Endometrium (tissue), 2 donors: ENCODE measurements around the gene ZBTB25.
"Not testable (repeated sequence)": the region's sequence is repeated elsewhere in the genome, so short reads cannot be mapped to it uniquely, and the experiment has no call there.

Experiments used
- FAIRE-seq: peaks from 2 replicates; lab custom pipeline; 2012; peaks lifted over from hg19 to GRCh38; lab: Jason Lieb, UNC
- donor health status: control.
- donor health status: control.

The ZBTB25 gene, protein sequence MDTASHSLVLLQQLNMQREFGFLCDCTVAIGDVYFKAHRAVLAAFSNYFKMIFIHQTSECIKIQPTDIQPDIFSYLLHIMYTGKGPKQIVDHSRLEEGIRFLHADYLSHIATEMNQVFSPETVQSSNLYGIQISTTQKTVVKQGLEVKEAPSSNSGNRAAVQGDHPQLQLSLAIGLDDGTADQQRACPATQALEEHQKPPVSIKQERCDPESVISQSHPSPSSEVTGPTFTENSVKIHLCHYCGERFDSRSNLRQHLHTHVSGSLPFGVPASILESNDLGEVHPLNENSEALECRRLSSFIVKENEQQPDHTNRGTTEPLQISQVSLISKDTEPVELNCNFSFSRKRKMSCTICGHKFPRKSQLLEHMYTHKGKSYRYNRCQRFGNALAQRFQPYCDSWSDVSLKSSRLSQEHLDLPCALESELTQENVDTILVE

DNA sequence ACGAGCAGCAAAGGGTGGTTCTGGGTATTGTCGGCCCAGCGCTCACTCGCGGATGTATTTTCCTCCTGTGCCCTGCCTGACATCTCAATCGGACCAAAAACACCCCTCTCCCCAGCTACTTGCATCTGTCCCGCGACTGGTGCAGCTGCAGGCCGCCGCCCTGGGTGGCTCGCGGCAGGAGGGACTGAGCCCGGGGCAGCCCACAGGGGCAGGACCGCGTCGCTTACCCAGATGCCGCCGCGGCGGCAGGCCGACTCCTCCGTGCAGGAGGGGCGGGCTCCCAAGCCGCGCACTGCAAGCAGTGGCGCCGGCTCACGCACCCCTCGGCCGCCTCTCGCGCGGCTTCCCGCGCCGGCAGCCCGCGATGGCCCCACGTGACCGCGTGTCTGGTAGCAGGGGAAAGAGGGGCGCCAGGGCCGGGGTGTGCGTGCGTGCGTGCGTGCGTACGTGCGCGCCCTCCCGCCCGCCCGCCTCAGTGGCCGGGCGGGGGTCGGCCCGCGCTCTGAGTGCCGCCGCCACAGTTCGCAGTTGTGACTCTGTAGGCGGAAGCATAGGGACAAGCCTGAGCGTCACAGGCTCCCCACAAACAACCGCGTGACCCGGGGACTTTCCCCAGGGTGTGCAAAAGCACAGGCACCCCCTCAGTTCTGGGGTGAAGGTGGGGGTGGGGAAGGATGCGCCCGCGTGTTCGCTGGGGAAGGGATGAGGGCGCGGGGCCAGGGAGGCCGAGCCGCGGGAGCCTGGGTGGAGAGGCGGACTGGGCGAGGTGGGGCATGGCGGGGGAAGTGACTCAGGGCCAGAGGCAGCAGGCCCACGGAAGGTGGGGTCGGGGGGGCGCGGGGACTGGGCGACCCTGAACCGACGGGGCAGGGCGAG is at the start of gene ZBTB25:
Gene ZBTB25 (minus strand): TSS at position 405 of the 876 bp plus-strand sequence. CDS start 13,305 bp downstream, outside the sequence.
- FAIRE-seq, result no peak

DNA sequence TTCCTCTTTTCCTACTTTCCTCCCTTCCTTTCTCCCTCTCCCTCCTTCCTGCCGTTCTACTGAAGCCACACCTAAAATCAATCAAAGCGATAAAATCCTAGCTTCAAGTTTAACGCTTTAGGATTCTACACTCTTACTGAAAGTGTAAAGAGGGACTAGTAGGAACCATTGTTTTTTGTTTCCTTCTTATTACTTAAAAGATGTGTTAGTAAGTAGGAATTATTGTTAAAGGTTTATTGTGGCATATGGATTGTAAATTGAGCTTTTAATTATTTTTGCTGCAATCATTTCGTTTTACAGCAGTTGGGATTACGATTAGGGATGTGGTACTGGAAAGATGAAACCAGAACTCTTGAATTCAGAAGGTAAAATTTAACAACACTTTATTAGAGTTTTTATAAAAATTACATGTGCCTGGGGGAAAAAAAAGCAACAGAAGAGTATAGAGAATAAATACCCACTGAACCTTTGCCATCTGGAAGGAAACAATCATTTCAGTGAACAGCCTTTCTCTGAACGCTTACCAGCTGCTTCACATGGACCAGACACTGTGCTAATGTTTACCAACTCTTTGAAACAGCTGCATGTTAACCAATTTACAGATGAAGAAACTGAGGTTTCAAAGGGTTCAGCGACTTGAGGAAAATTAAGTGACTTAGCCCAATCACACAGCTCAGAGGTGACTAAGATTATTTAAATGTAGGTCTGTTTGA is 47.1 kb upstream of the ZBTB25 start:
- FAIRE-seq, result no peak

DNA sequence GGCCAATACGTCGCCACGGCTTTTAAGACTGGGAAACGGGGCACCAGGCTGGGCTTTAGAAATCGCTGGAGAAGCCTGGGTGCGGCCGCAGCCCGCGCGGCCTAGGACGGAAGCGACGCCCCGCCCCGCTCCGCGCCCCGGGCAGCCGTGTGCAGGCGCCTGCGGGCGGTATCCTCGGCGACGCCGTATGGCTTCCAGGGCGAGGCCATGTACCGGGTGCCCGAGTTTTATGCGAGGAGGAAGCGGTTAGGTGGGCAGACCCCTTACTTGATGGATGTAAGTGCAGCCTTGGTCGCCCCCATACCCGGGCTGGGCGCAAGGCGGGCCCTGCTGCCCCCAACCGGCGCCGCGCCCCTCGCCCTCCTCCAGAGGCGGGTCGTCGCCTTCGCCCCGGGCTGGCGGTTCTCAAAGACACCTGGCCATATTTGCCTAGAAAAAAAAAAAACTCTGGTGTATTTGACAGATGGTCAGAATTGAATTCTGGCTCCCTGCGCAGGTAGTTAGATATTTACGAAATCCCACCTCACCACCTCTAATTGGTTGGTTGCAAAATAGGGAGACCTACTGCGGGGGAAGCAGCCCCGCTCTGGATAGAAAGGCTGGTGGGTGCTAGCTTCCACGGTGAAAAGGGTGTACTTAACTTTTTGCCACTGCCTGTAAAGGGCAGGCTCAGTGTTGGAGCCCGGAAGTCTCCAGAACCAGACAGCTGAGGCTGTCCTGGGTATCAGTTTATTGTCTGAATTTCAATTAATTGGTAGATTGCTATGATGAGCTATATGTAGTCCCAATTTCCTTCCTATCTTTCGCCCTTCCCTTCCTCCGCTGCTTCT is 46.4 kb upstream of the ZBTB25 start, which contains the start of gene PPP1R36:
Gene PPP1R36 (plus strand): TSS at position 171 of the 830 bp plus-strand sequence. CDS start 37 bp downstream, at position 208.
- no peak for FAIRE-seq

DNA sequence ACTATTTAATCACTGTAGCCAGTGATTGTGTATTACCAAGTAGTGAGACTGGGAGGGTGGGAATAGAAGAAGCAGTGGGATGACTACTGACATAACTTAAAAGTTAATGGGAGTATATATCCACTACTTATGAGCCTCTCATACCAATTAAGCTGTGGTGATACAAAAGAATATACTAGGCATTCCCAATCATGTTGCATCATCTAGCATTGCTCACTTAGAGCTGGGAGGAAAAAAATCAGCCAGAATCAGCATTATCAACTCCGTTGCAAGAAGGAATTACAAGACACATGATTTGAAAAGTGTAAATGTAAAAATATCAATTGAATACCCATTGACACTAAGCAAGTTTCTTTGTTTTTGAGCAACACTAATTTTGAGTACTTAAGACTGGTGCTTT is 45.4 kb upstream of the ZBTB25 start:
- FAIRE-seq, result no peak

DNA sequence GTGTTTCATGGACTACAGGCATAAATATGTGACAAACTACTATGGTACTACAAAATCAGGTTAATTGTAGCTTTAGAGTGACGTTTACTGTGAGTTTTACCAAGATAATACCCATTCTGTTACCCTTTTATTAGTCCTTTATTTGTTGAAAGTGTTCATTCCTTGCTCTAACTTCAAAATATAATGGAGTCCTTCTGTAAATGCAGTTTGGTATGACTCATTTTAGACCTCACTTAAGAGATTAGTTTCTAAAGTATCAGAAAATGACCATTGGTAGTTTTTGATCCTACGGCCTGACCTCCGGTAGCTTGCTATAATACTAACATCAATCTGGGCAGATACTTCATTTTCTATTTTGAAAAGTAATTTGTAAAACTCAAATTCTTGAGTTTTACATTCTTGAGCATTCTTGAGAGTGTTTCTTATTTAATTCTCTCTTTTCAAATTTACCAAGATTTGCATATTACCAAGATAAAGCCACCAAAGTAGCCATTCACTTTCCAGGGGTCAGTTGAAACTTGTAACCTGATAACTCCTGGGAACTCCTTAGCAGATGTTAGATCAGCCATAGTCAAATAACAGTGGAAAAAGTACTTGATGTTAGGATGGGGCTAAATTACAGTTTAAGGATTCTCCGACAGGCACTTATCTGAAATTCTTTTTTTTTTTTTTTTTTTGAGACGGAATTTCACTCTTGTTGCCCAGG is 41.1 kb upstream of the ZBTB25 start:
- FAIRE-seq, result no peak

DNA sequence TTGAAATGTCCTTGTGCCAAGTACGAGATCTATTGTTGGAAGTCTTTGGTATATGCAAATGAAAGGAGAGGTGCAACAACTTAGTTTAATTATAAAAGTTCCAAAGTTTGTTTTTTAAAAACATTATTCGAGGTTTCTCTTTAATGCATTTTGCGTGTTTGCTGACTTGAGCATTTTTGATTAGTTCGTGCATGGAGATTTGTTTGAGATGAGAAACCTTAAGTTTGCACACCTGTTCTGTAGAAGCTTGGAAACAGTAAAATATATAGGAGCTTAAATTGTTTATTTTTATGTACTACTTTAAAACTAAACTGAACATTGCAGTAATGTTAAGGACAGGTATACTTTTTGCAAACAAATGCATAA is 39.2 kb upstream of the ZBTB25 start:
- FAIRE-seq, result no peak

DNA sequence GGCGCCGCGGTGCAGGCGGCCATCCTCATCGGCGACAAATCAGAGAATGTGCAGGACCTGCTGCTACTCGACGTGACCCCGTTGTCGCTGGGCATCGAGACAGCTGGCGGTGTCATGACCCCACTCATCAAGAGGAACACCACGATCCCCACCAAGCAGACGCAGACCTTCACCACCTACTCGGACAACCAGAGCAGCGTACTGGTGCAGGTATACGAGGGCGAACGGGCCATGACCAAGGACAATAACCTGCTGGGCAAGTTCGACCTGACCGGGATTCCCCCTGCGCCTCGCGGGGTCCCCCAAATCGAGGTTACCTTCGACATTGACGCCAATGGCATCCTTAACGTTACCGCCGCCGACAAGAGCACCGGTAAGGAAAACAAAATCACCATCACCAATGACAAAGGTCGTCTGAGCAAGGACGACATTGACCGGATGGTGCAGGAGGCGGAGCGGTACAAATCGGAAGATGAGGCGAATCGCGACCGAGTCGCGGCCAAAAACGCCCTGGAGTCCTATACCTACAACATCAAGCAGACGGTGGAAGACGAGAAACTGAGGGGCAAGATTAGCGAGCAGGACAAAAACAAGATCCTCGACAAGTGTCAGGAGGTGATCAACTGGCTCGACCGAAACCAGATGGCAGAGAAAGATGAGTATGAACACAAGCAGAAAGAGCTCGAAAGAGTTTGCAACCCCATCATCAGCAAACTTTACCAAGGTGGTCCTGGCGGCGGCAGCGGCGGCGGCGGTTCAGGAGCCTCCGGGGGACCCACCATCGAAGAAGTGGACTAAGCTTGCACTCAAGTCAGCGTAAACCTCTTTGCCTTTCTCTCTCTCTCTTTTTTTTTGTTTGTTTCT is 38.6 kb upstream of the ZBTB25 start:
- FAIRE-seq, result no peak

DNA sequence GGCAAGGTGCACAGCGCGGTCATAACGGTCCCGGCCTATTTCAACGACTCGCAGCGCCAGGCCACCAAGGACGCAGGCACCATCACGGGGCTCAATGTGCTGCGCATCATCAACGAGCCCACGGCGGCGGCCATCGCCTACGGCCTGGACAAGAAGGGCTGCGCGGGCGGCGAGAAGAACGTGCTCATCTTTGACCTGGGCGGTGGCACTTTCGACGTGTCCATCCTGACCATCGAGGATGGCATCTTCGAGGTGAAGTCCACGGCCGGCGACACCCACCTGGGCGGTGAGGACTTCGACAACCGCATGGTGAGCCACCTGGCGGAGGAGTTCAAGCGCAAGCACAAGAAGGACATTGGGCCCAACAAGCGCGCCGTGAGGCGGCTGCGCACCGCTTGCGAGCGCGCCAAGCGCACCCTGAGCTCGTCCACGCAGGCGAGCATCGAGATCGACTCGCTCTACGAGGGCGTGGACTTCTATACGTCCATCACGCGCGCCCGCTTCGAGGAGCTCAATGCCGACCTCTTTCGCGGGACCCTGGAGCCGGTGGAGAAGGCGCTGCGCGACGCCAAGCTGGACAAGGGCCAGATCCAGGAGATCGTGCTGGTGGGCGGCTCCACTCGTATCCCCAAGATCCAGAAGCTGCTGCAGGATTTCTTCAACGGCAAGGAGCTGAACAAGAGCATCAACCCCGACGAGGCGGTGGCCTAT is 37.8 kb upstream of the ZBTB25 start:
- no peak for FAIRE-seq

DNA sequence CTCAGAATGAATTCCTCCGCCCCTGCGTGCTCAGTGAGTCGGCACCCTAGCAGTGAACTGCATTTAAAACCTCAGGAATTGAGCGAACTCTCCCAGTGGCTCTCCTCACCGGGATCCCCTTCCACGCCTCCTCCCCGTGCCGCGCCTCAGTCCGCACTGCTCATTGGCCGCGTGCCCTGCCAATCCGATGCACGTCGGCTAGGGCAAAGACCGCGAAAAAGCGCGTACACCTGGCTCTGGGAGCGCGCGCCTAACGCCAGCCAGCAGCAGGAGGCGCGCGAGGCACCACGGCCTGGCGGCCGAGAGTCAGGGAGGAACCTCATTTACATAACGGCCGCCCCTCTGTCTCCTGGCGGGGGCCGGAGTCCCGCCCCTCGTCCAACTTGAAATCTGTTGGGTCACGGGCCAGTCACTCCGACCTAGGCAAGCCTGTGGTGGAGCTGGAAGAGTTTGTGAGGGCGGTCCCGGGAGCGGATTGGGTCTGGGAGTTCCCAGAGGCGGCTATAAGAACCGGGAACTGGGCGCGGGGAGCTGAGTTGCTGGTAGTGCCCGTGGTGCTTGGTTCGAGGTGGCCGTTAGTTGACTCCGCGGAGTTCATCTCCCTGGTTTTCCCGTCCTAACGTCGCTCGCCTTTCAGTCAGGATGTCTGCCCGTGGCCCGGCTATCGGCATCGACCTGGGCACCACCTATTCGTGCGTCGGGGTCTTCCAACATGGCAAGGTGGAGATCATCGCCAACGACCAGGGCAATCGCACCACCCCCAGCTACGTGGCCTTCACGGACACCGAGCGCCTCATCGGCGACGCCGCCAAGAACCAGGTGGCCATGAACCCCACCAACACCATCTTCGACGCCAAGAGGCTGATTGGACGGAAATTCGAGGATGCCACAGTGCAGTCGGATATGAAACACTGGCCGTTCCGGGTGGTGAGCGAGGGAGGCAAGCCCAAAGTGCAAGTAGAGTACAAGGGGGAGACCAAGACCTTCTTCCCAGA is 36.9 kb upstream of the ZBTB25 start, which contains the start of gene HSPA2:
Gene HSPA2 (plus strand): TSS at position 534 of the 995 bp plus-strand sequence. CDS start 109 bp downstream, at position 643.
- FAIRE-seq, result peak; percentile 99

DNA sequence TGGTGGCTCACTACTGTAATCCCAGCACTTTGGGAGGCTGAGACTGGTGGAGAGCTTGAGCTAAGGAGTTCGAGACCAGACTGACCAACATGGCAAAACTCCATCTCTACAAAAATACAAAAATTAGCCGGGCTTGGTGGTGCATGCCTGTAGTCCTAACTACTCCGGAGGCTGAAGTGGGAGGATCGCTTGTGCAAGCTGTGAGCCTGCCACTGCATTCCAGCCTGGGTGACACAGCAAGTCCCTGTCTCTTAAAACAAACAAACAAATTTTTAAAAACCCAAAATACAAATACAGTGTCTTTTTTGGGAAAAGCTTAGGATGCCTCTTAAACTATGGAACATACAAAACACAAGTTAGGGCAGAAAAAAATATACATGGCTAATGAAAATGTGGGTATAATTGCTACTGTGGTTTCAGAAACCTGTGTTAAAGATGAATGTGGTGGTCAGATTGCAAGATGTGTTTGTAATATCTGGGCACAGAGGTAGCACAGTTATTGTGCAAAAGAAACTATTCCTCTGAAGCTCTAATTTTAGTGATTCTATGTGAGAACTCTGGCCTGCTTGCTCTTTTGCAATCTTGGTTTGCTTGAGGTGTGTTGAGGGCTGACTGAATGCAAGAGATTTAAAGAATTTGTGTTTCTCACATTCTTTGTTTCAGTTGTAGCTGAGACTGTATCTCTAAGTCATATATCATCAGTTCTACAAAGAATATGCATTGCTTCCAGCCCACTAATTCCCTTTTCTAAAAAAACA is 33.0 kb upstream of the ZBTB25 start:
- FAIRE-seq, result no peak

DNA sequence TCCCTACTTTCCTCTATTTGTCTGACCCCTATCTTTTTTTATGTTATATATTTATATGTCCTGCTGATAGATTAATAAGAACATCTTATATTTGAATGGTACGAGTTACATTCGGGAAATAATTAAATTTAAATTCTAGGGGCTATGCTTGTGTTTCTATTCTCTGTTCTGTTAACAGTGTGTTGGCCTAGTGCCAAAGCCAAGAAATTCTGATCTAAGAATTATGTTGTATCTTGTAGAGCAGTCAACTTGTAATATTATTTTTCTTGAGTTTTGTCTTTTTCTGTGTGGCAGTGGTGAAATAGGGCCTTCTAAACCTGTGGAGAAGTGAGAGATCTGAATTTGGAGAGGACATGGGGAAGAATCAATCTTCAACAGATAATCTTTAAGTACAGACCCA is 27.9 kb upstream of the ZBTB25 start:
- FAIRE-seq, result no peak

DNA sequence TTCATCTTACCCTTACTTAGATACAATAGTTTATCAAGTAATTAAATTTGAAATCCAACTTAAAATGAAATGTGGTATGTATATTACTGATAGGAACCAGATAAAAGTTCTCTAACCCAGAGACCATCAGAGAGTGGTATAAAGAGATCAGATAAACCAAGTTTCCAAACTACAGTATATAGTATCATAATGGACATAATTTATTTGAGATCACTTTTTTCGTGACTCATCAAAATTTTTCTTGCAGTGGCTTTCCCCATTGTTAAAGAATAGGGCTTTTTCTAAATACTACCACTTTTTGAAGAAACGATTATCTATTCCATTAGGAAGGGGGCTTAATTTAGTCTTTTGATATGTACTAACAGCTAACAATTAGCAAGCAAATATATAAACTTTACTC is 21.7 kb upstream of the ZBTB25 start:
- FAIRE-seq, result no peak

DNA sequence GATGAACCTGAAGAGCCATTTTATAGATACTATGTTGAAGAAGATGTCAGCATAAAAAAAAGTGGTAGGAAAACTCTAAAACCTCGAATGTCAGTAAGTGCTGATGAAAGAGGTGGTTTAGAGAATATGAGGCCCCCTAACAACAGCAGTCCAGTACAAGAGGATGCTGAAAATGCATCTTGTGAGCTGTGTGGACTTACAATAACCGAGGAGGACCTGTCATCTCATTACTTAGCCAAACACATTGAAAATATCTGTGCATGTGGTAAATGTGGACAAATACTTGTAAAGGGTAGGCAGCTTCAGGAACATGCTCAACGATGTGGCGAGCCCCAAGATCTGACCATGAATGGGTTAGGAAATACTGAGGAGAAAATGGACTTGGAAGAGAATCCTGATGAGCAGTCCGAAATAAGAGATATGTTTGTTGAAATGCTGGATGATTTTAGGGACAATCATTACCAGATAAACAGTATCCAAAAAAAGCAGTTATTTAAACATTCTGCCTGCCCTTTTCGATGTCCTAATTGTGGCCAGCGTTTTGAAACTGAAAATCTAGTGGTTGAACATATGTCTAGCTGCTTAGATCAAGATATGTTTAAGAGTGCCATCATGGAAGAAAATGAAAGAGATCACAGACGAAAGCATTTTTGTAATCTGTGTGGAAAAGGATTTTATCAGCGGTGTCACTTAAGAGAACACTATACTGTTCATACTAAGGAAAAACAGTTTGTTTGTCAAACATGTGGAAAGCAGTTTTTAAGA is 19.1 kb upstream of the ZBTB25 start:
- FAIRE-seq, result no peak

DNA sequence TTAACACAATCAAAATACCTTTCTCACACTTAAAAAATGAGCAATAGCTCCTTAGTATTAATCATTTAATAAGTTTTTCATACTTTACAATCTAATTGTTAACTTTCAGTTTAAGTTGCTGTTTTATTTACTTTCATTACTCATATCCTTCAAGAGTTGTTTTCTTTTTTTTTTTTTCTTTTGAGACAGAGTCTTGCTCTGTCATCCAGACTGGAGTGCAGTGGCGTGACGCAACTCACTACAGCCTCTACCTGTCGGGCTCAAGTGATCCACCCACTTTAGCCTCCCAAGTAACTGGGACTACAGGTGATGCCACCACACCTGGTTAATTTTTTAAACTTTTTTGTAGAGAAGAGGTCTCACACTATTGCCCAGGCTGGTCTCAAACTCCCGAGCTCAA is 17.1 kb upstream of the ZBTB25 start:
- peak; percentile 29 for FAIRE-seq

DNA sequence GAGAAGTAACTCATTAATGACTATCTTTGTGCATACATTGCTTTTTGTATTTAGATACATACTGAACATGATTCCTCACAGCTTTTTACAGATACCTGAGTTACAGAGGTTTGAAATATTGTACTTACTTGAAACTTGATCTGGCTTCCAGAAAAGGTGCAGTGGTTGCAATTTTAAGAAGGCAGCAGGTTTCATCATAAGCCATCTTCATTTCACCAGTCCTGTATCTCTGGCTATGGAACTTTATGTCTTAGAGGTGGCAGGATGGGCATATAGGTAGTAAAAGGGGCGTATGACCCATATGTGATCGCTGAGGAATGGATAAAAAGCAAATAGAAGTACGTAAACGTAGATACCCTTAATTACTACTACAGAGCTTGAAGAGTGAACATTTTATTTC is 14.6 kb upstream of the ZBTB25 start:
- no peak for FAIRE-seq

DNA sequence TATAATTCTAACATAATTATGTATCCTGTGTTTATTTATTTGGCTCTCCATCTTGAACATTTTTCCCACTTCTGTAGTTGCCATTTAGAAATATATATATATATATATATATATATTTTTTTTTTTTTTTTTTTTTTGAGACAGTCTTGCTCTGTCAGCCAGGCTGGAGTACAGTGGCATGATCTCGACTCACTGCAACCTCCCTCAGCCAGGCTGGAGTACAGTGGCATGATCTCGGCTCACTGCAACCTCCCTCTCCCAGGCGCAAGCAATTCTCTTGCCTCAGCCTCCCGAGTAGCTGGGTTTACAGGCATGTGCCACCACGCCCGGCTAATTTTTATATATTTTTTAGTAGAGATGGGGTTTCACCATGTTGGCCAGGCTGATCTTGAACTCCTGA is 14.0 kb upstream of the ZBTB25 start:
- FAIRE-seq, result not testable (repeated sequence)
